ENCODE data around the gene WIPF3. TPM values are rescaled to one million over a fixed set of nuclear protein-coding genes. Genes with fewer than 3 reads are reported as not detected.

Gene WIPF3
- total and polyA plus RNA-seq, 2 donors (not counting 1 experiment from before 2014, with no cell fraction given) = not detected

GRCh38 chr7:29900745-29901144 lies 94.4 kb downstream of the WIPF3 start:
- intact Hi-C loops (cut with micrococcal nuclease) = no loop called here
- Histone ChIP-seq H3K9me3 (ENCODE audit: control extremely low read depth in 1 of 3, control insufficient read depth in 2 of 3, insufficient read depth in 1 of 3, low read length in 2 of 3) (peaks cover 1 to 7% (median 4%) of the 10 kb centered on the region in 3 donors), H3K9ac (ENCODE audit: low read length) (no peak overlapping the region), H3K79me2 (ENCODE audit: control insufficient read depth, insufficient read depth, low read length) (no peaks in the 10 kb centered on the region), H4K20me1 (ENCODE audit: control insufficient read depth, insufficient read depth, low read length, poor library complexity, severe bottlenecking) (no peaks in the 10 kb centered on the region), H2AFZ (ENCODE audit: insufficient read depth, low read depth, low read length, poor library complexity, severe bottlenecking) (no peak overlapping the region), H3K27me3 (replicated peaks in 1 of 4; ENCODE audit: control extremely low read depth in 1 of 4, control insufficient read depth in 3 of 4, insufficient read depth in 4 of 4, low read length in 3 of 4) (no peaks in the 10 kb centered on the region), H3K36me3 (replicated peaks in 1 of 2; ENCODE audit: control extremely low read depth in 1 of 2, control insufficient read depth in 1 of 2, extremely low read depth in 1 of 2, insufficient read depth in 2 of 2, low read length in 1 of 2) (no peaks in the 10 kb centered on the region), H3K27ac (ENCODE audit: low read length in 2 of 2) (no peak overlapping the region), H3K4me2 (replicated peaks; ENCODE audit: low read depth, low read length, poor library complexity, severe bottlenecking) (no peak overlapping the region), H3K4me1 (ENCODE audit: control insufficient read depth in 2 of 2, insufficient read depth in 2 of 2, low read length in 2 of 2) (no peaks in the 10 kb centered on the region), H3K4me3 (ENCODE audit: control extremely low read depth in 1 of 5, extremely low read depth in 1 of 5, insufficient read depth in 1 of 5, low read depth in 2 of 5, low read length in 4 of 5) (no peak overlapping the region)
- DNase-seq = no peak
- H3K27ac Mint-ChIP-seq = no peak overlapping the region
- H3K27me3 Mint-ChIP-seq = peaks cover 26% of the 10 kb centered on the region
- no peaks in the 10 kb centered on the region for H3K4me1 Mint-ChIP-seq
- H3K9me3 Mint-ChIP-seq (ENCODE audit: insufficient read depth) = peaks cover 6% of the 10 kb centered on the region
- H3K4me3 Mint-ChIP-seq = no peak overlapping the region
- no peak for ATAC-seq (ENCODE audit: low read depth)
- POLR2A ChIA-PET = no interaction called here
- 20% methylated on average over 1 of the region's 1 CpG for WGBS (ENCODE audit: insufficient coverage)
- TF ChIP-seq CTCF (IDR thresholded peaks at IDR 0.05) = no peak
- CTCF ChIA-PET = no interaction called here

GRCh38 chr7:29906200-29907022 lies 100.1 kb downstream of the WIPF3 start:
- intact Hi-C loops (cut with micrococcal nuclease) = no loop called here
- no peak overlapping the region for H3K4me3 ChIP-seq (ENCODE audit: control extremely low read depth in 1 of 5, extremely low read depth in 1 of 5, insufficient read depth in 1 of 5, low read depth in 2 of 5, low read length in 4 of 5)
- TF ChIP-seq EZH2 (IDR thresholded peaks at IDR 0.05; ENCODE audit: borderline replicate concordance, insufficient read depth, low read depth, low read length, poor library complexity, severe bottlenecking) (no peak), CTCF (IDR thresholded peaks at IDR 0.05) (no peak)

More at GRCh38 chr7:29906200-29907022, 100.1 kb downstream of the WIPF3 start:
- H3K36me3 ChIP-seq (replicated peaks in 1 of 2; ENCODE audit: control extremely low read depth in 1 of 2, control insufficient read depth in 1 of 2, extremely low read depth in 1 of 2, insufficient read depth in 2 of 2, low read length in 1 of 2) = no peaks in the 10 kb centered on the region
- DNase-seq (no peak), ATAC-seq (ENCODE audit: low read depth) (no peak)
- H3K27me3 Mint-ChIP-seq = no peaks in the 10 kb centered on the region
- no peak overlapping the region for H3K9ac ChIP-seq (ENCODE audit: low read length)
- POLR2A ChIA-PET = no interaction called here
- no peak overlapping the region for H2AFZ ChIP-seq (ENCODE audit: insufficient read depth, low read depth, low read length, poor library complexity, severe bottlenecking)
- H3K4me1 Mint-ChIP-seq = no peaks in the 10 kb centered on the region
- H3K4me1 ChIP-seq (ENCODE audit: control insufficient read depth in 2 of 2, insufficient read depth in 2 of 2, low read length in 2 of 2) = no peaks in the 10 kb centered on the region
- H3K9me3 ChIP-seq (ENCODE audit: control extremely low read depth in 1 of 3, control insufficient read depth in 2 of 3, insufficient read depth in 1 of 3, low read length in 2 of 3) = peaks cover 6 to 27% (median 9%) of the 10 kb centered on the region in 3 donors
- no peaks in the 10 kb centered on the region for H4K20me1 ChIP-seq (ENCODE audit: control insufficient read depth, insufficient read depth, low read length, poor library complexity, severe bottlenecking)
- H3K79me2 ChIP-seq (ENCODE audit: control insufficient read depth, insufficient read depth, low read length) = no peaks in the 10 kb centered on the region
- peaks cover 20% of the 10 kb centered on the region for H3K9me3 Mint-ChIP-seq (ENCODE audit: insufficient read depth)
- CTCF ChIA-PET = interaction anchor here (0.9 to 3.0 kb wide), 2 partner anchors 15 to 27 kb away, joined by 3 to 21 read pairs; no protein-coding TSS in a partner anchor
- no peaks in the 10 kb centered on the region for H3K27me3 ChIP-seq (replicated peaks in 1 of 4; ENCODE audit: control extremely low read depth in 1 of 4, control insufficient read depth in 3 of 4, insufficient read depth in 4 of 4, low read length in 3 of 4)
- no CpG with 5 or more reads among the region's 3 CpGs for WGBS (ENCODE audit: insufficient coverage)
- no peak overlapping the region for H3K27ac ChIP-seq (ENCODE audit: low read length in 2 of 2)
- H3K4me2 ChIP-seq (replicated peaks; ENCODE audit: low read depth, low read length, poor library complexity, severe bottlenecking) = no peak overlapping the region
- no peak overlapping the region for H3K4me3 Mint-ChIP-seq
- H3K27ac Mint-ChIP-seq = no peak overlapping the region
